GM19324 (cell line): ENCODE measurements around the gene CPNE1.
A peak's percentile ranks its signal among the peaks of the same experiment; 100 is the strongest.
"Not testable (repeated sequence)": the region's sequence is repeated elsewhere in the genome, so short reads cannot be mapped to it uniquely, and the experiment has no call there.

Source experiments
- ATAC-seq: cut with Tn5 transposase; IDR thresholded peaks from one replicate; pipeline ENCODE4 v1.9.1; 2021; ENCODE audit warnings: mild to moderate bottlenecking, moderate library complexity; ENCODE audit not compliant: unreplicated experiment, low FRiP score

CPNE1 gene

GRCh38 chr20:35698298-35699126 lies 33.8 kb upstream of the CPNE1 start:
- ATAC-seq: peak; percentile 24

GRCh38 chr20:35697696-35698297 lies 33.1 kb upstream of the CPNE1 start:
- ATAC-seq: no peak

GRCh38 chr20:35695978-35696377 lies 31.3 kb upstream of the CPNE1 start:
- no peak for ATAC-seq

GRCh38 chr20:35695245-35695749 lies 30.6 kb upstream of the CPNE1 start:
- no peak for ATAC-seq

- ATAC-seq: no peak
Measured at GRCh38 chr20:35690265-35690664, 25.6 kb upstream of the CPNE1 start.

GRCh38 chr20:35686872-35687271 lies 22.2 kb upstream of the CPNE1 start:
- ATAC-seq: not testable (repeated sequence)

DNA sequence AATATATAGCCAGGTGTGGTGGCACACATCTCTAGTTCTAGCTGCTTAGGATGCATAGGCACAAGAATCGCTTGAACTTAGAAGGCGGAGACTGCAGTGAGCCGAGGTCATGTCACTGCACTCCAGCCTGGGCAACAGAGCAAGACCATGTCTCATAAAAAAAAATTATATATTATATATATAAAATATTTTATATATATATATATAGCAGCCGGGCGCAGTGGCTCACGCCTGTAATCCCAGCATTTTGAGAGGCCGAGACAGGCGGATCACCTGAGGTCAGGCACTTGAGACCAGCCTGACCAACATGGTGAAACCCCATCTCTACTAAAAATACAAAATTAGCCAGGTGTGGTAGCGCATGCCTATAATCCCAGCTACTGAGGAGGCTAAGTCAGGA lies 20.7 kb upstream of the CPNE1 start:
- ATAC-seq: not testable (repeated sequence)

- no peak for ATAC-seq
Measured at GRCh38 chr20:35681960-35682359, 17.3 kb upstream of the CPNE1 start.

DNA sequence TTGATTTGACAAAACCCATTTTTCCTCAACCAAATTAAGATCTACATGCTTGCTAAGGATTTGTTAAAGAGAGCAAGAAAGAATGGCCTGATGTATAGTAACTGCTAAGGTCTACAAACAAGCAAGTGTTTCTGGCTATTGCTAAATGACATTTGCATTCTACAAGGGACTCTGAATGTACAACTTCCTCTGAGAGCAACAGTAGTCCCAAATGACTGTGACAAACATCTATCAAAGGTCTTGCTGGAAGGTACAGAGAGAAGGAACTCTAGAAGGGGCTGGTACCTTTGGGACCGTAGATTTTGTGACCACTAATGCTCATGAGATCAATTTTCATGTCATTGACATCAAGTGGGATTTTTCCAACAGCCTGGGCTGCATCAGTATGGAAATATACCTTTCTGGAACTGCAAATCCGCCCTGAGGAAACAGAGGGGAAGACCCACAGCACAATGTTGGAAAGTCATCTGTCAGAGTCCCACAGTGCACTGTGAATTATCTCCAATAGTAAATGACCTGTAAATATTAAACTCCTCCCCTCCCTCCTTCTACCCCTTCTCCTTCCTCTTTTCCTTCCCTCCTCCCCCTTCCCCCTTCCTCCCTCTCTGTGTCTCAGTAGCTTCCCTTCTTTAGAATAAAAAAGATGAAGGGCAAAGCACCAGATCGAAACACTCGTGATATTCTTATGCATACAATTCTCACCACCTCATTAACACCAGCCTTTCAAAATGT lies 15.9 kb upstream of the CPNE1 start:
- no peak for ATAC-seq

GRCh38 chr20:35674921-35675320 lies 10.2 kb upstream of the CPNE1 start:
- no peak for ATAC-seq

- no peak for ATAC-seq
Measured at GRCh38 chr20:35673884-35674283, 9.2 kb upstream of the CPNE1 start.

GRCh38 chr20:35669681-35670080 lies 5.0 kb upstream of the CPNE1 start:
- ATAC-seq: no peak

GRCh38 chr20:35669221-35669620 lies 4.5 kb upstream of the CPNE1 start:
- no peak for ATAC-seq

- ATAC-seq: no peak
Measured at GRCh38 chr20:35665949-35666288, 1.2 kb upstream of the CPNE1 start.

- peak; percentile 35 for ATAC-seq
Measured at GRCh38 chr20:35663516-35664465, 909 bp downstream of the CPNE1 start.

DNA sequence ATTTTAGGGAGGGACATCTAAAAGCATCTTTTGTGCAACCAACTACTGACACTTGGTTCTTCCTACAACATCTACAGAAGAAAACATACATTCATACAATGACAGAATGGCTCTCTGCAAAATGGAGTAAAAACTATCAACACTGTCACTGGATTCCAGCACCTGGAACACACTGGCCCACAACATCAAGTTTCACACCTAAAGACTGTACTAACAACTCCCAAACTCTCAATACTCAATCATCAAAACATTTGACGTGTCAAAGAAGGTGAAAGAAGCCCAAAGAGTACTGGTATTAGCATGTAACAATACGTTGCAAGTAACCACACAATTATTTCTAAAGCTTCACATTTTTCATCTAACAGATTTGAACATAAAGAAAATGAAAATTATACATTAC lies 2.1 kb downstream of the CPNE1 start:
- ATAC-seq: no peak

DNA sequence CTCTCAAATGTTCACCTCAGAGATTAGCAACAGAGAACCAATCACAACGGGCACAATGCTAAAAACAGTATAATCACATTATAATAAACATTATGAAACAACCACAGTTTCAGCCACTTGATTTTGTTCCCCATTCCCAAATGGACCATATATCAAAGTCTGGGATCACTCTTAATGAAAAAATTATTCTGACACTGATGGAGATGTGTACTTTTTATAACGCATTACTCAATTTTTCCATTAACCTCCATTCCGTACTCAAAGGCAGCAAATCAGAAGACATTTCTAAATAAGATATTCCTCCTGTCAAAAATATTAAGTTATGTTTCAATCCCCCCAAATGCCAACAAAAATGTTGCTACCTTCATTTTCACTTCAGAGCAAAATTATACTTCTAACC lies 2.8 kb downstream of the CPNE1 start:
- ATAC-seq: no peak

DNA sequence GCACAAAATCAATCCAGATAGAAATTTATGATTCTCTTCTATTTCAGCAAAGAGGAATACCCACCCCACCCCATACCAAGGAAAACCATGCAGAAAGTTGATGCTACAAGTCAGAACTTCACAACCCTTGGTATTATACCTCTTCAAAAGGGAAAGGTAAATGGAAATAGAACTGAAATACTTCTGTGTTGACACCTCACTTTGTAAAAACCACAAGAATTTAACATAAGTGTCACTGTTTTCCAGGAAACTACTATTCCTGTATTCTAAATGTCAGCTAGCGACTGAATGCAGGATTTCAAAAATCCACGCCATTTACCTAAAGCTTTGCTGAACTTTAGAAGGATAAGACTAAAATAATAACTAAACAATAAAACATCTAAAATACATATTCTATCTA lies 3.6 kb downstream of the CPNE1 start:
- no peak for ATAC-seq

- no peak for ATAC-seq
Measured at GRCh38 chr20:35660122-35660937, 4.4 kb downstream of the CPNE1 start.
